ENCODE data around the gene NVL. TPM values are rescaled to one million over a fixed set of nuclear protein-coding genes. Genes with fewer than 3 reads are reported as not detected.

NVL gene
- total RNA-seq, 1 experiment from 2014 or later: 33.4 TPM

GRCh38 chr1:224328644-224329043, 1.3 kb downstream of the NVL start:
- TF ChIP-seq RORB (CRISPR knock-in tag; IDR thresholded peaks at IDR 0.05) (no peak), ZNF396 (CRISPR knock-in tag; IDR thresholded peaks at IDR 0.05; ENCODE audit: borderline replicate concordance) (no peak), ATF2 (CRISPR knock-in tag; IDR thresholded peaks at IDR 0.05; ENCODE audit: borderline replicate concordance, low read depth) (no peak), ZBTB21 (CRISPR knock-in tag; IDR thresholded peaks at IDR 0.05; ENCODE audit: borderline replicate concordance) (no peak), FOXP1 (CRISPR knock-in tag; IDR thresholded peaks at IDR 0.05; ENCODE audit: borderline replicate concordance) (no peak), PRDM15 (CRISPR knock-in tag; IDR thresholded peaks at IDR 0.05) (no peak), ATF3 (CRISPR knock-in tag; conservative IDR thresholded peaks at IDR 0.05) (no peak), ZNF138 (CRISPR knock-in tag; conservative IDR thresholded peaks at IDR 0.05) (no peak), GABPB1 (CRISPR knock-in tag; IDR thresholded peaks at IDR 0.05) (no peak), TCF7 (CRISPR knock-in tag; IDR thresholded peaks at IDR 0.05; ENCODE audit: low read depth) (no peak), SMAD4 (CRISPR knock-in tag; IDR thresholded peaks at IDR 0.05) (no peak)
- Mint-ChIP-seq H3K36me3 (peaks cover 6% of the 10 kb centered on the region; the same call in 1 of the 2 replicates), H3K27me3 (ENCODE audit: low read depth) (no peaks in the 10 kb centered on the region), H3K9me3 (no peaks in the 10 kb centered on the region), H3K4me3 (peak overlapping the region; percentile 98), H3K27ac (no peak overlapping the region; the same call in 1 of the 2 replicates), H3K4me1 (peaks cover 20% of the 10 kb centered on the region)
- DNase-seq (ENCODE audit: low spot score) (no peak), ATAC-seq (no peak)
- ChIA-PET CTCF (no interaction called here), POLR2A (no interaction called here)

- no peak overlapping the region for H3K27ac Mint-ChIP-seq
- H3K9me3 Mint-ChIP-seq: no peaks in the 10 kb centered on the region
- peaks cover 6% of the 10 kb centered on the region; the same call in 1 of the 2 replicates for H3K36me3 Mint-ChIP-seq
- no peak for ATAC-seq
- POLR2A ChIA-PET: no interaction called here
- no peak for TF ChIP-seq TCF7 (CRISPR knock-in tag; IDR thresholded peaks at IDR 0.05; ENCODE audit: low read depth)
- H3K4me1 Mint-ChIP-seq: peaks cover 18% of the 10 kb centered on the region
- DNase-seq (ENCODE audit: low spot score): no peak
- CTCF ChIA-PET: no interaction called here
- H3K4me3 Mint-ChIP-seq: no peak overlapping the region
- no peaks in the 10 kb centered on the region for H3K27me3 Mint-ChIP-seq (ENCODE audit: low read depth)
Observed at GRCh38 chr1:224325959-224326358, 4.0 kb downstream of the NVL start.

GRCh38 chr1:224321706-224322105, 8.3 kb downstream of the NVL start:
- Mint-ChIP-seq H3K4me3 (no peak overlapping the region), H3K9me3 (no peaks in the 10 kb centered on the region), H3K27ac (no peak overlapping the region), H3K4me1 (no peaks in the 10 kb centered on the region), H3K36me3 (peaks cover 9% of the 10 kb centered on the region; the same call in 1 of the 2 replicates), H3K27me3 (ENCODE audit: low read depth) (no peaks in the 10 kb centered on the region)
- POLR2A ChIA-PET: no interaction called here
- DNase-seq (ENCODE audit: low spot score) (no peak), ATAC-seq (no peak)
- TF ChIP-seq FOXP4 (CRISPR knock-in tag; IDR thresholded peaks at IDR 0.05) (no peak), NFYB (CRISPR knock-in tag; conservative IDR thresholded peaks at IDR 0.05; ENCODE audit: low read depth) (no peak), ZNF232 (CRISPR knock-in tag; IDR thresholded peaks at IDR 0.05) (no peak), ZNF512 (CRISPR knock-in tag; IDR thresholded peaks at IDR 0.05; ENCODE audit: borderline replicate concordance) (no peak), PRRX2 (CRISPR knock-in tag; IDR thresholded peaks at IDR 0.05) (no peak), HMGA2 (CRISPR knock-in tag; IDR thresholded peaks at IDR 0.05) (no peak), ZNF263 (CRISPR knock-in tag; IDR thresholded peaks at IDR 0.05; ENCODE audit: low read depth) (no peak)
- CTCF ChIA-PET: no interaction called here

Data from WTC11 (cell line).